Measurements from ENCODE around the gene TMEM259.

The TMEM259 gene

GRCh38 chr19:960601-960938 lies 60.4 kb downstream of the TMEM259 start:
- DNase-seq (ENCODE audit: low spot score), result no peak

DNA sequence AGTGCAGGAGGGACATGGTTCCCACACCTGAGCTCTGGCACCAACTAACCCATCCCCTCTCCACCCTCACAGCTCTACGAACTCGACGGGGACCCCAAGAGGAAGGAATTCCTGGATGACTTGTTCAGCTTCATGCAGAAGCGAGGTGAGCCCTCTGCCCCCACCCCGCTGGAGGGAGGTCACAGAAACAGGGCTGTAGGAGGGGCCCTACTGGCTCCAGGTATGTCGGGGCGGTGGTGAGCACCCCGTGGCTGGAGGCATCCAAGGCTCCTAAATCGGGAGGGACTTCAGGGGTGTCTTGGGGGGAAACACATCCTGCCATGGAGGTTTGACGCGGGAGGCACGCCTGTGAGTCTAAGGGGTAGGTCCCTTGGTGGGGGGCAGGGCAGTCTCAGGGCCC lies 60.9 kb downstream of the TMEM259 start:
- no peak for DNase-seq (ENCODE audit: low spot score)
